ENCODE measurements around the gene F3. TPM values are rescaled to one million over a fixed set of nuclear protein-coding genes. Genes with fewer than 3 reads are reported as not detected.

The F3 gene
- total RNA-seq, 6 donors from 2014 or later, result 52.4 to 210 (median 80.9) TPM

GRCh38 chr1:94544706-94545490, 3.3 kb upstream of the F3 start:
- no peaks in the 10 kb centered on the region for H3K9me3 ChIP-seq
- H3K4me3 ChIP-seq, result no peak overlapping the region
- no peaks in the 10 kb centered on the region for H3K27me3 ChIP-seq
- H3K36me3 ChIP-seq, result no peaks in the 10 kb centered on the region
- 86 to 88% methylated on average over 4 of the region's 4 CpGs for WGBS, 2 donors
- no peak for TF ChIP-seq POLR2AphosphoS5 (IDR thresholded peaks at IDR 0.05)
- no peak for TF ChIP-seq EP300 (IDR thresholded peaks at IDR 0.05)
- no peak for TF ChIP-seq POLR2A (IDR thresholded peaks at IDR 0.05)
- TF ChIP-seq, protein P1, sequence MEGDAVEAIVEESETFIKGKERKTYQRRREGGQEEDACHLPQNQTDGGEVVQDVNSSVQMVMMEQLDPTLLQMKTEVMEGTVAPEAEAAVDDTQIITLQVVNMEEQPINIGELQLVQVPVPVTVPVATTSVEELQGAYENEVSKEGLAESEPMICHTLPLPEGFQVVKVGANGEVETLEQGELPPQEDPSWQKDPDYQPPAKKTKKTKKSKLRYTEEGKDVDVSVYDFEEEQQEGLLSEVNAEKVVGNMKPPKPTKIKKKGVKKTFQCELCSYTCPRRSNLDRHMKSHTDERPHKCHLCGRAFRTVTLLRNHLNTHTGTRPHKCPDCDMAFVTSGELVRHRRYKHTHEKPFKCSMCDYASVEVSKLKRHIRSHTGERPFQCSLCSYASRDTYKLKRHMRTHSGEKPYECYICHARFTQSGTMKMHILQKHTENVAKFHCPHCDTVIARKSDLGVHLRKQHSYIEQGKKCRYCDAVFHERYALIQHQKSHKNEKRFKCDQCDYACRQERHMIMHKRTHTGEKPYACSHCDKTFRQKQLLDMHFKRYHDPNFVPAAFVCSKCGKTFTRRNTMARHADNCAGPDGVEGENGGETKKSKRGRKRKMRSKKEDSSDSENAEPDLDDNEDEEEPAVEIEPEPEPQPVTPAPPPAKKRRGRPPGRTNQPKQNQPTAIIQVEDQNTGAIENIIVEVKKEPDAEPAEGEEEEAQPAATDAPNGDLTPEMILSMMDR (IDR thresholded peaks at IDR 0.05), result no peak
- no peak for ATAC-seq (ENCODE audit: low FRiP score in 2 of 2)
- no peak for DNase-seq
- peak overlapping the region in 2 of 4 donors; percentile 16 to 37 for H3K27ac ChIP-seq
- peaks cover 3 to 26% (median 13%) of the 10 kb centered on the region in 4 donors for H3K4me1 ChIP-seq

- DNase-seq (no peak), ATAC-seq (ENCODE audit: low FRiP score in 2 of 2) (no peak)
- Histone ChIP-seq H3K27me3 (no peaks in the 10 kb centered on the region), H3K36me3 (no peaks in the 10 kb centered on the region), H3K27ac (peak overlapping the region in 2 of 4 donors; percentile 16 to 37), H3K4me3 (no peak overlapping the region), H3K4me1 (peaks cover 3 to 26% (median 13%) of the 10 kb centered on the region in 4 donors), H3K9me3 (no peaks in the 10 kb centered on the region)
- WGBS, 2 donors, result 56% methylated on average over 4 of the region's 4 CpGs
- TF ChIP-seq, protein P1 (IDR thresholded peaks at IDR 0.05), result no peak
- TF ChIP-seq POLR2AphosphoS5 (IDR thresholded peaks at IDR 0.05), result no peak
- TF ChIP-seq EP300 (IDR thresholded peaks at IDR 0.05), result no peak
- TF ChIP-seq POLR2A (IDR thresholded peaks at IDR 0.05), result no peak
These were observed 2.5 kb upstream of the F3 start for GRCh38 chr1:94543893-94544635.

DNA sequence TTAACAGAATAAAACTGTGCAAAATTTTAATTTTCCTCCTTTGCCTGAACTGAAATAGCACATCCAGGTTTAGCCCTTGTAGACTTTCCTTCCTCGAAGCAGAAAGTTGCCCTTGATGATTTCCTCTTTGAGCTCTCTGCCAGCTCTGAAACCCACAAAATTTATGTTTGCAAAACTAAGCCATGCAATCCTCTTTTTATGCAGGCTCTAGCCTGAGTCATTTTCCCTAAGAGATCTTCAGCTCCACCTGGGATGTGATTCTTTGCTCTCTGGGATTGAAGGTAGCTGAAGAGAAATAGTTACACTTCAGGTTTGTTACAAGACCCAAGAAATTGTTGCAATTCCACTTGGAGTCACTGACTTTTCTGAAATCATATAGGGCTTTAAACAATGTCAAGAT, 1.4 kb upstream of the F3 start:
- no peaks in the 10 kb centered on the region for H3K36me3 ChIP-seq
- H3K4me3 ChIP-seq, result peak overlapping the region in 3 of 4 donors; percentile 77 to 86 (median 84)
- peak overlapping the region in 3 of 4 donors; percentile 85 to 96 (median 88) for H3K27ac ChIP-seq
- no peaks in the 10 kb centered on the region for H3K9me3 ChIP-seq
- DNase-seq (no peak), ATAC-seq (ENCODE audit: low FRiP score in 2 of 2) (no peak)
- no peaks in the 10 kb centered on the region for H3K27me3 ChIP-seq
- H3K4me1 ChIP-seq, result peaks cover 3 to 27% (median 17%) of the 10 kb centered on the region in 4 donors
- 0 to 10% methylated on average over 1 of the region's 1 CpG for WGBS, 2 donors
- TF ChIP-seq EP300 (IDR thresholded peaks at IDR 0.05) (no peak), POLR2A (IDR thresholded peaks at IDR 0.05) (no peak), POLR2AphosphoS5 (IDR thresholded peaks at IDR 0.05) (no peak)
- TF ChIP-seq, protein P1 (IDR thresholded peaks at IDR 0.05), result no peak

GRCh38 chr1:94542088-94542870, 720 bp upstream of the F3 start:
- Histone ChIP-seq H3K36me3 (no peaks in the 10 kb centered on the region), H3K27ac (peak overlapping the region; percentile 85 to 96 (median 90)), H3K9me3 (no peaks in the 10 kb centered on the region), H3K27me3 (no peaks in the 10 kb centered on the region), H3K4me1 (peaks cover 3 to 27% (median 19%) of the 10 kb centered on the region in 4 donors), H3K4me3 (peak overlapping the region; percentile 63 to 86 (median 80))
- TF ChIP-seq POLR2AphosphoS5 (IDR thresholded peaks at IDR 0.05), result no peak
- no peak for TF ChIP-seq EP300 (IDR thresholded peaks at IDR 0.05)
- TF ChIP-seq, protein P1 (IDR thresholded peaks at IDR 0.05), result no peak
- no peak for TF ChIP-seq POLR2A (IDR thresholded peaks at IDR 0.05)
- peak; percentile 23 to 59 for ATAC-seq (ENCODE audit: low FRiP score in 2 of 2)
- 3 to 4% methylated on average over 10 to 24 of the region's 26 CpGs for WGBS, 2 donors
- DNase-seq, result peak in 1 of 2 donors; percentile 81
